22Rv1 (cell line): ENCODE data around the gene PLXNC1.

Experiments
- H3K27ac ChIP-seq: fragments of 450-650 bp; 2 replicates; pipeline ENCODE4 v1.5.1; 2017
- ZFX ChIP-seq: fragments of 450-650 bp; IDR thresholded peaks from 2 replicates; pipeline ENCODE4 v1.6.1; 2017; ENCODE audit warnings: antibody characterized with exemption, borderline replicate concordance
- TF ChIP-seq, protein P1 (sequence below): fragments of 450-650 bp; IDR thresholded peaks from 2 replicates; pipeline ENCODE4 v1.5.1; 2017; ENCODE audit warnings: mild to moderate bottlenecking

PLXNC1 gene

DNA sequence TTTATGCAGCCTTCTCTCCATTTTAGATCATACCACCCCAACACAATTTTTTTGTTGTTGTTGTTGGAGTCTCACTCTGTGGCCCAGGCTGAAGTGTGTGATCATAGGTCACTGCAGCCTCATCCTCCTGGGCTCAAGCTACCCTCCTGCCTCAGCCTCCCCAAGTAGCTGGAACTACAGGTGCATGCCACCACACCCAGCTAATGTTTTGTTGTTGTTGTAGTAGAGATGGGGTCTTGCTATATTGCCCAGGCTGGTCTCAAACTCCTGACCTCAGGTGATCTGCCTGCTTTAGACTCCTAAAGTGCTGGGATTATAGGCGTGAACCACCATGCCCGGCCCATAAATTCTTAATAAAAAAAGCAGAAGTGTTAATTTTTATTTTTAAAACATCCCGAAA lies 111.6 kb downstream of the PLXNC1 start:
- TF ChIP-seq, protein P1, sequence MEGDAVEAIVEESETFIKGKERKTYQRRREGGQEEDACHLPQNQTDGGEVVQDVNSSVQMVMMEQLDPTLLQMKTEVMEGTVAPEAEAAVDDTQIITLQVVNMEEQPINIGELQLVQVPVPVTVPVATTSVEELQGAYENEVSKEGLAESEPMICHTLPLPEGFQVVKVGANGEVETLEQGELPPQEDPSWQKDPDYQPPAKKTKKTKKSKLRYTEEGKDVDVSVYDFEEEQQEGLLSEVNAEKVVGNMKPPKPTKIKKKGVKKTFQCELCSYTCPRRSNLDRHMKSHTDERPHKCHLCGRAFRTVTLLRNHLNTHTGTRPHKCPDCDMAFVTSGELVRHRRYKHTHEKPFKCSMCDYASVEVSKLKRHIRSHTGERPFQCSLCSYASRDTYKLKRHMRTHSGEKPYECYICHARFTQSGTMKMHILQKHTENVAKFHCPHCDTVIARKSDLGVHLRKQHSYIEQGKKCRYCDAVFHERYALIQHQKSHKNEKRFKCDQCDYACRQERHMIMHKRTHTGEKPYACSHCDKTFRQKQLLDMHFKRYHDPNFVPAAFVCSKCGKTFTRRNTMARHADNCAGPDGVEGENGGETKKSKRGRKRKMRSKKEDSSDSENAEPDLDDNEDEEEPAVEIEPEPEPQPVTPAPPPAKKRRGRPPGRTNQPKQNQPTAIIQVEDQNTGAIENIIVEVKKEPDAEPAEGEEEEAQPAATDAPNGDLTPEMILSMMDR = no peak
- no peak for TF ChIP-seq ZFX

DNA sequence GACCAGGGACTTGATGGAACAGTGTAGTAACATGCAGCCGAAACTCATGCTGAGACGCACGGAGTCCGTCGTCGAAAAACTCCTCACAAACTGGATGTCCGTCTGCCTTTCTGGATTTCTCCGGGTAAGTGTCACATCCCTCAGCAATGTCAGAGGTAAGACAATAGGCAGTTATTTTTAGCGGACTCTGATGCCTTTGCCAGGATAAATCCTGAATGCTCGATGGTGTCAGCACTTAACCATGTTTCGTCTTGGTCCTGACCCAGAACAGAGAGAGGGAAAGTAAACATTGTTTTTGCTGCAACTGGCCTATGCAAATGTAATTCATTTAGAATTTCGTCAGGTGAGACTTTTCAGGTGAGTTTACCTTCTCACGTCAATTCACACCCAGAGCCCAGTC lies 112.3 kb downstream of the PLXNC1 start:
- TF ChIP-seq ZFX = no peak
- TF ChIP-seq, protein P1 = no peak
- H3K27ac ChIP-seq = no peak overlapping the region

More for the DNA sequence above, 111.6 kb downstream of the PLXNC1 start:
- no peak overlapping the region for H3K27ac ChIP-seq

DNA sequence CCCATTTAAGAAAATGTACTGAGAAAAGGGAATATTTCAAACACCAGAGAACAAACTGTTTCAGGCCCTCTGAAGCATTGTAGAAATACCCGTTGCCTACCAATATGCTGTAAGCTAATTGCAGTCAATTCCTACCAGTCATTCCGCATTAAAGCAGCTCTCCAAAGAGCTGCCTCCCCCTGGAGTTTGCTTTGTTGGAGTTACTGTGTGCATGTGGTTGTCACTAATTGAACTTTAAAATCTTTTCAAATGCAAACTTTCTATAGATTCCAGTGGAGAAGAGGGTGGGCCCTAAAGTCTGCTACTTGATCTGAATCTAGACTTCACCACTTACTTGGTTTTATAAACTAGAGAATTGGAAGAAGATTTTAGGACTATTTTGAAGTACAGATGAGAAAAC lies 112.7 kb downstream of the PLXNC1 start:
- TF ChIP-seq, protein P1 = no peak
- no peak for TF ChIP-seq ZFX
- no peak overlapping the region for H3K27ac ChIP-seq

DNA sequence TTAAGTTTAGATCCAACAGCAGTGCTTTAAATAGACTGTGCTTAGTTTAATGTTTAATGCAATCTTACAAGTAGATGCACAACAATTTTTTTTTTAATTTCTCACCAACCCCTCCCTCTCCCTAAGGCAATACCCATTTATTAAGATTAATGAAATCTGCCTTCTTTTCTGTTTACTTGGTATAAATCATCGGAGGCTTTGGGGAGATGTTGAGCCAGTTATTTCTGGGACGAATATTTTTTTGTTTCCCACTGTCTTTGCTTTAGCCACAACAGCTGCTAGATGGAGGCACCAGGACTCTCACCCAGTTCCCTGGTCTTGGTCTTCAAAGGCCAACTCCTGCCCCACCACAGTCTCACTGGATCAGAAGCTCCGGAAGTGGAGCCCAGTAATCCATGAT lies 113.4 kb downstream of the PLXNC1 start:
- no peak overlapping the region for H3K27ac ChIP-seq
- no peak for TF ChIP-seq ZFX
- TF ChIP-seq, protein P1 = no peak

DNA sequence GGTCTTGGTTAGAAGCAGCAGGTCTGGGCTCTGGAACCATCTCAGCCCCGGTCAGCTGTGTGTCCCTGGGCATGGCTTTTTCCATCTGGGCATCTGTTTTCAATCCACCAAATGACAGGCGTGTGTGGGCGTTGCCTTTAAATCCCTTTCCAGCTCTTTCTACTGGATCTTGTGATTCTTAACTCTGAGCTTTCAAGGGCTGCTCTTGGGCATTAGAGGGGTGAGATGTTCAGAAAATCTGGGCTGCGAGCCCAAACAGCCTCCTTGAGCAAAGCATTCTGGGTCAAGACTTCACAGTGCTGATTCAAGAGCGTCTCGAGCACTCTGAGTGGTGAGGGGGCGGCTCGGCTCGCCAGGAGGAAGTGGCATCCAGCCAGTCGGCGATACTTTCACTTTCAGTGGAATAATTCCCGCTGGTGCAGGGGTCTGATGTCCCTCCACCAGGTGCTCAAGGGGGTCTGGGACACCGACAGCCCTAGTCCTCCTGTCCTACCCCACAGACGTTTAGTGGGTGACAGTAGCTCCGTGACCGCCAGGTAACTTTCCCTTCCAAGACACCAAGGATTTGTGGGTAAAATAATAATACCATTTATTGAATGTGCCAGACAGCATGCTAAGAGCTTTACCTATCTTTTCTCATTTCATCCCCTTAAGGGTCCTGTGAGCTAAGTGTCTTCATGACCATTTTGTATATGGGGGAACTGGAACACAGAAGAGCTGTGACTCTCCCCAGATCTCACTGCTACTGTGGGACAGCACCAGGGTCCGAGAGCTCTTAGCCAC lies 114.0 kb downstream of the PLXNC1 start:
- TF ChIP-seq, protein P1 = no peak
- TF ChIP-seq ZFX = no peak
- H3K27ac ChIP-seq = no peak overlapping the region

DNA sequence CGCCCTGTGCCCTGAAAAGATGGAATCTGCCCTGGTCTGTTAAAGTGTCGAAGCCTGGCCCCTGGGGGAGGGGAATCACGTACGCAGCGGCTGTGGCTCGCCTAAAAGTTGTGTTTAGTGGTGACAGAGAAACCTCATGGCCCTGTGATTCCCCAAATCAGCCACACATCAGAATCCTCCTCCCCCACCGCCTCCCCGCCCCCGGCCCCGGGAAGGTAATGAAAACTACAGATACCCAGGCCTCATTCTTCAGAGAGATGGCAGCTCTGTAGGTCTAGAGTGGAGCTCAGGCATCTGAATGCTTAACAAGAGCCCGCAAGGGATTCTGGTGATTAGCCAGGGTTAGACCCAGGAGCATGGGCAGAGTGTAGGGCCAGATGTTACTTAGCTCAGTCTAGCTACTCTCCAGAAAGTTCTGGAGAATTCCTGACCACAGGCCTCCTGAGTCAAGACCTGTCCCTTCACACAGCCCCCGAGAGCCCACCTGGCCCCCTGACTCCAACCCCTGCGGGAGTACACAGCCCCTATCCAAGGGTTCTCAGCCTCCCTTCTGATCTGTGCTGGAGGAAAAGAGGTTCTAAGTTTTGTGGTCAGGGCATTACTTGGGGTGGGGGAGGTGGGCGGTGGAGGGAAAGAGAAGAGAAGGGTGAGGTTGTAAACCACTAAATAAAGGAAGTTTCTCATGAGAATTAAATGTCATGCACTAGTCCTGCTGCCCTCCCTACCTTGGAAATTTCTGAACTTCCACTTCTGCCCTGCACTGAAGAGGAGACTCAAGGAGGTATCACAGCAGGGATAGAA lies 114.8 kb downstream of the PLXNC1 start:
- no peak overlapping the region for H3K27ac ChIP-seq
- no peak for TF ChIP-seq ZFX
- TF ChIP-seq, protein P1 = no peak
